Measurements from ENCODE around the gene RNF144A. TPM values are rescaled to one million over a fixed set of nuclear protein-coding genes. Genes with fewer than 3 reads are reported as not detected.

RNF144A gene
- total and polyA plus RNA-seq, 2 experiments from 2014 or later, result 2.8 to 14.7 TPM

GRCh38 chr2:7010391-7011054 is 93.3 kb downstream of the RNF144A start:
- no peaks in the 10 kb centered on the region for H3K27me3 ChIP-seq (ENCODE audit: insufficient read depth)
- no peaks in the 10 kb centered on the region for H4K20me1 ChIP-seq (replicated peaks; ENCODE audit: insufficient read depth)
- no peaks in the 10 kb centered on the region for H3K9me2 ChIP-seq (ENCODE audit: insufficient read depth)
- Mint-ChIP-seq H3K9me3 (no peaks in the 10 kb centered on the region), H3K4me3 (no peak overlapping the region), H3K4me1 (peaks cover 4% of the 10 kb centered on the region), H3K27ac (no peak overlapping the region), H3K27me3 (ENCODE audit: insufficient read depth, low read depth, poor library complexity) (peaks cover 4% of the 10 kb centered on the region), H3K36me3 (ENCODE audit: low read depth) (no peaks in the 10 kb centered on the region)
- H3F3A ChIP-seq (replicated peaks; ENCODE audit: low read depth), result no peaks in the 10 kb centered on the region
- peak; percentile 20; the same call in 2 of the 3 replicates for ATAC-seq
- 0 out of 2 replicates have a peak, but pooled peaks cover 6% of the 10 kb centered on the region for H3K4me1 ChIP-seq (ENCODE audit: insufficient read depth)
- H3K79me2 ChIP-seq (replicated peaks; ENCODE audit: insufficient read depth), result no peaks in the 10 kb centered on the region
- no peak overlapping the region for H3K4me3 ChIP-seq
- no peak overlapping the region for H2AFZ ChIP-seq
- TF ChIP-seq EZH2phosphoT487 (IDR thresholded peaks at IDR 0.05; ENCODE audit: unreplicated experiment) (no peak), STAT1 (IDR thresholded peaks at IDR 0.05; ENCODE audit: unreplicated experiment) (no peak), EZH2 (IDR thresholded peaks at IDR 0.05; ENCODE audit: low read depth, unreplicated experiment) (no peak), NANOG (IDR thresholded peaks at IDR 0.05; ENCODE audit: borderline replicate concordance) (no peak), POLR2AphosphoS5 (IDR thresholded peaks at IDR 0.05; ENCODE audit: low read depth) (no peak), CTCF (conservative IDR thresholded peaks at IDR 0.05; ENCODE audit: low read depth in 2 of 2) (no peak), JUNB (IDR thresholded peaks at IDR 0.05; ENCODE audit: unreplicated experiment) (no peak), ZNF462 (CRISPR knock-in tag; IDR thresholded peaks at IDR 0.05) (no peak), ZNF331 (CRISPR knock-in tag; IDR thresholded peaks at IDR 0.05; ENCODE audit: low read depth) (no peak), ZNF114 (CRISPR knock-in tag; IDR thresholded peaks at IDR 0.05) (no peak), CREB1 (CRISPR knock-in tag; IDR thresholded peaks at IDR 0.05; ENCODE audit: low read depth) (no peak)
- TF ChIP-seq, protein P1, sequence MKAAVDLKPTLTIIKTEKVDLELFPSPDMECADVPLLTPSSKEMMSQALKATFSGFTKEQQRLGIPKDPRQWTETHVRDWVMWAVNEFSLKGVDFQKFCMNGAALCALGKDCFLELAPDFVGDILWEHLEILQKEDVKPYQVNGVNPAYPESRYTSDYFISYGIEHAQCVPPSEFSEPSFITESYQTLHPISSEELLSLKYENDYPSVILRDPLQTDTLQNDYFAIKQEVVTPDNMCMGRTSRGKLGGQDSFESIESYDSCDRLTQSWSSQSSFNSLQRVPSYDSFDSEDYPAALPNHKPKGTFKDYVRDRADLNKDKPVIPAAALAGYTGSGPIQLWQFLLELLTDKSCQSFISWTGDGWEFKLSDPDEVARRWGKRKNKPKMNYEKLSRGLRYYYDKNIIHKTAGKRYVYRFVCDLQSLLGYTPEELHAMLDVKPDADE (IDR thresholded peaks at IDR 0.05), result no peak
- TF ChIP-seq, protein P2, sequence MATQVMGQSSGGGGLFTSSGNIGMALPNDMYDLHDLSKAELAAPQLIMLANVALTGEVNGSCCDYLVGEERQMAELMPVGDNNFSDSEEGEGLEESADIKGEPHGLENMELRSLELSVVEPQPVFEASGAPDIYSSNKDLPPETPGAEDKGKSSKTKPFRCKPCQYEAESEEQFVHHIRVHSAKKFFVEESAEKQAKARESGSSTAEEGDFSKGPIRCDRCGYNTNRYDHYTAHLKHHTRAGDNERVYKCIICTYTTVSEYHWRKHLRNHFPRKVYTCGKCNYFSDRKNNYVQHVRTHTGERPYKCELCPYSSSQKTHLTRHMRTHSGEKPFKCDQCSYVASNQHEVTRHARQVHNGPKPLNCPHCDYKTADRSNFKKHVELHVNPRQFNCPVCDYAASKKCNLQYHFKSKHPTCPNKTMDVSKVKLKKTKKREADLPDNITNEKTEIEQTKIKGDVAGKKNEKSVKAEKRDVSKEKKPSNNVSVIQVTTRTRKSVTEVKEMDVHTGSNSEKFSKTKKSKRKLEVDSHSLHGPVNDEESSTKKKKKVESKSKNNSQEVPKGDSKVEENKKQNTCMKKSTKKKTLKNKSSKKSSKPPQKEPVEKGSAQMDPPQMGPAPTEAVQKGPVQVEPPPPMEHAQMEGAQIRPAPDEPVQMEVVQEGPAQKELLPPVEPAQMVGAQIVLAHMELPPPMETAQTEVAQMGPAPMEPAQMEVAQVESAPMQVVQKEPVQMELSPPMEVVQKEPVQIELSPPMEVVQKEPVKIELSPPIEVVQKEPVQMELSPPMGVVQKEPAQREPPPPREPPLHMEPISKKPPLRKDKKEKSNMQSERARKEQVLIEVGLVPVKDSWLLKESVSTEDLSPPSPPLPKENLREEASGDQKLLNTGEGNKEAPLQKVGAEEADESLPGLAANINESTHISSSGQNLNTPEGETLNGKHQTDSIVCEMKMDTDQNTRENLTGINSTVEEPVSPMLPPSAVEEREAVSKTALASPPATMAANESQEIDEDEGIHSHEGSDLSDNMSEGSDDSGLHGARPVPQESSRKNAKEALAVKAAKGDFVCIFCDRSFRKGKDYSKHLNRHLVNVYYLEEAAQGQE (IDR thresholded peaks at IDR 0.05; ENCODE audit: unreplicated experiment), result no peak
- H3K36me3 ChIP-seq (ENCODE audit: insufficient read depth), result no peaks in the 10 kb centered on the region
- no peak overlapping the region for H3K27ac ChIP-seq (ENCODE audit: low read depth)
- no peak for DNase-seq (ENCODE audit: low spot score)
- H3K4me2 ChIP-seq, result no peak overlapping the region
